ENCODE data around the gene TRAPPC10. TPM values are rescaled to one million over a fixed set of nuclear protein-coding genes. Genes with fewer than 3 reads are reported as not detected.
A peak's percentile ranks its signal among the peaks of the same experiment; 100 is the strongest.

The TRAPPC10 gene
- total RNA-seq, 1 experiment from 2014 or later, result 32.9 TPM

DNA sequence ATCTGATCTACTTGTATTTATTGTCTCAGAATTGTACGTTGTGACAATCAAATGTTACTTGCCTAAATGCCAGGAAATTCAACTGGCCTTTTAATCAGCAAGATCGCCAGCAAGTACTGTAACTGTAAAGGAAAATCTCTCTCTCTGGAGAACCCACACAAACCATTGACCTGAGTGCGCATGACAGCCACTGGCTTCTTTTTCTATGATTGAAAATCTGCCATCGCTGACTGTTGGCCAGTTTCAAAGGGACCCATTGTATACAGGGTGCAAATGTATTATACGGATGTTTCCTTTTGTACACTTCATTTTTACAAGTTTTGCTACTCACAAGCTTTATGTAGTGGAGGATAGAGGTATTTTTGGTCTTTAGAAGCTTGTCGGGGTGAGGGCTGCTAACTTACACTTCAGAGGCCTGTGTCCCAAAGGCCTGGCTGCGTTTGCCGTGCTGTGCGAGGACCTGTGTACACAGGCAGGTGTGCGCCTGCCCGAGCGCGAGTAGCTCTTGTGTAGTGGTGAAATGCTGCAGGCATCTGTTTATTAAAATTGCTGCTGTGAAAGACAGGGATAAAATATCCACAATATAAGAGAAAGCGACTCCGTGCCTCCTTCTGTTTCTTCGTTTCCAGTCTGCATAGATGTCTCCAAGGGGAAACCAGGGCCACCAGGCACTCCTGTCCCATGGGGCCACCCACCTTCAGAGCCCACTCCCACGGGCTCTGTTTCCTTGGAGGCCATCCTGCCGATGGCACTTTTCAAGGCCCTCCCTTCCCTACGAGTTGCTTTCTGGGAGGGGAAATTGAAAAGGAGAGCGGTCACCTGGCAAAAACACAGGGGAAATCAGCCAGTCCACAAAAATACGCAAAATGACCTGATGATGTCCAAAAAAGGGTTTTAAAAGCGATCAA, 25.3 kb upstream of the TRAPPC10 start:
- Histone ChIP-seq H3K79me1 (ENCODE audit: insufficient read depth, low read depth, low read length, poor library complexity, severe bottlenecking) (no peaks in the 10 kb centered on the region), H3K56ac (ENCODE audit: insufficient read length, low read depth, low read length) (no peak overlapping the region), H2BK20ac (ENCODE audit: low read depth, low read length, poor library complexity, severe bottlenecking) (no peak overlapping the region), H2BK120ac (ENCODE audit: low read depth, low read length, poor library complexity, severe bottlenecking) (no peak overlapping the region), H3K9ac (ENCODE audit: extremely low read depth, insufficient read length, low read length) (no peak overlapping the region), H2BK5ac (ENCODE audit: insufficient read length, low read length) (no peak overlapping the region), H4K5ac (ENCODE audit: insufficient read length, low read depth, low read length) (no peak overlapping the region), H3K4ac (ENCODE audit: low read depth, low read length) (no peak overlapping the region), H3K27me3 (ENCODE audit: insufficient read depth, low read length) (no peaks in the 10 kb centered on the region), H4K8ac (replicated peaks; ENCODE audit: insufficient read length, low read depth, low read length) (no peak overlapping the region), H2BK15ac (ENCODE audit: low read depth, low read length) (no peak overlapping the region), H2AFZ (ENCODE audit: low read length) (no peak overlapping the region), H2BK12ac (ENCODE audit: insufficient read length, low read depth, low read length) (no peak overlapping the region), H3K23ac (ENCODE audit: insufficient read length, low read depth, low read length) (no peak overlapping the region), H3K27ac (ENCODE audit: insufficient read length, low read depth, low read length) (no peak overlapping the region), H3K14ac (ENCODE audit: insufficient read depth, low read length) (no peak overlapping the region), H3K4me2 (ENCODE audit: insufficient read depth, insufficient read length, low read length) (peak overlapping the region; percentile 95), H4K20me1 (ENCODE audit: control insufficient read depth, insufficient read depth, insufficient read length) (no peaks in the 10 kb centered on the region), H4K91ac (ENCODE audit: insufficient read length, low read depth, low read length) (no peak overlapping the region), H3T11ph (ENCODE audit: low read length) (no peak overlapping the region), H3K18ac (ENCODE audit: insufficient read length, low read depth, low read length) (no peak overlapping the region), H3K79me2 (ENCODE audit: insufficient read depth, low read length) (no peaks in the 10 kb centered on the region), H2AK5ac (ENCODE audit: insufficient read length, low read length) (no peak overlapping the region), H3K9me3 (ENCODE audit: control insufficient read depth, low read depth, low read length) (no peaks in the 10 kb centered on the region), H3K23me2 (ENCODE audit: insufficient read length, low read depth, low read length, poor library complexity, severe bottlenecking) (peaks cover 3% of the 10 kb centered on the region), H3K4me1 (ENCODE audit: insufficient read depth, low read length) (no peaks in the 10 kb centered on the region; the same call in 1 of the 2 replicates)
- H3K27me3 Mint-ChIP-seq (ENCODE audit: low read depth), result no peaks in the 10 kb centered on the region
- no peaks in the 10 kb centered on the region for H3K9me3 Mint-ChIP-seq
- DNase-seq, result no peak
- TF ChIP-seq, protein P1, sequence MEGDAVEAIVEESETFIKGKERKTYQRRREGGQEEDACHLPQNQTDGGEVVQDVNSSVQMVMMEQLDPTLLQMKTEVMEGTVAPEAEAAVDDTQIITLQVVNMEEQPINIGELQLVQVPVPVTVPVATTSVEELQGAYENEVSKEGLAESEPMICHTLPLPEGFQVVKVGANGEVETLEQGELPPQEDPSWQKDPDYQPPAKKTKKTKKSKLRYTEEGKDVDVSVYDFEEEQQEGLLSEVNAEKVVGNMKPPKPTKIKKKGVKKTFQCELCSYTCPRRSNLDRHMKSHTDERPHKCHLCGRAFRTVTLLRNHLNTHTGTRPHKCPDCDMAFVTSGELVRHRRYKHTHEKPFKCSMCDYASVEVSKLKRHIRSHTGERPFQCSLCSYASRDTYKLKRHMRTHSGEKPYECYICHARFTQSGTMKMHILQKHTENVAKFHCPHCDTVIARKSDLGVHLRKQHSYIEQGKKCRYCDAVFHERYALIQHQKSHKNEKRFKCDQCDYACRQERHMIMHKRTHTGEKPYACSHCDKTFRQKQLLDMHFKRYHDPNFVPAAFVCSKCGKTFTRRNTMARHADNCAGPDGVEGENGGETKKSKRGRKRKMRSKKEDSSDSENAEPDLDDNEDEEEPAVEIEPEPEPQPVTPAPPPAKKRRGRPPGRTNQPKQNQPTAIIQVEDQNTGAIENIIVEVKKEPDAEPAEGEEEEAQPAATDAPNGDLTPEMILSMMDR (conservative IDR thresholded peaks at IDR 0.05), result no peak
- no CpG with 5 or more reads among the region's 22 CpGs for WGBS (ENCODE audit: extremely low coverage, insufficient read length, low lambda C conversion rate)
- H3K4me3 Mint-ChIP-seq, result no peak overlapping the region
- no peak overlapping the region for H3K27ac Mint-ChIP-seq
- no peaks in the 10 kb centered on the region for H3K36me3 Mint-ChIP-seq (ENCODE audit: insufficient read depth in 1 of 3, low read depth in 3 of 3)
- H3K4me1 Mint-ChIP-seq, result peaks cover 19 to 23% of the 10 kb centered on the region in 2 experiments

Measured in H9 (cell line).